A673 (cell line): ENCODE measurements around the gene AATF. TPM values are rescaled to one million over a fixed set of nuclear protein-coding genes. Genes with fewer than 3 reads are reported as not detected.

Experiments
- BruUV-seq: library from RNA; stranded (reverse); fragments of 400-500 nt; replicated peaks from 2 replicates; lab custom pipeline; 2021; lab: Mats Ljungman, UMichigan
- CTCF ChIA-PET: fragments of 300-600 bp; sonication (Branson Sonifier 250); formaldehyde crosslinking; loops from one replicate; lab custom pipeline; 2022; ENCODE audit warnings: antibody characterized with exemption; lab: Charles Lee
- POLR2A ChIA-PET: fragments of 300-600 bp; sonication (Branson Sonifier 250); formaldehyde crosslinking; loops from one replicate; lab custom pipeline; 2022; ENCODE audit warnings: antibody characterized with exemption; ENCODE audit not compliant: low non-redundant PET; lab: Charles Lee
- DNase-seq: peaks from one replicate; pipeline ENCODE4 v3.0.0-alpha.2; 2015; ENCODE audit warnings: low spot score
- H3K27ac ChIP-seq: fragments of 200-600 bp; sonication (generic); 2 replicates; pipeline ENCODE4 v1.5.1; 2016; ENCODE audit warnings: mixed run types, low read depth, mild to moderate bottlenecking, mixed read lengths, antibody characterized with exemption, low read length; ENCODE audit not compliant: poor library complexity, severe bottlenecking
- H3K27me3 ChIP-seq: fragments of 200-600 bp; sonication (generic); replicated peaks from 2 replicates; pipeline ENCODE4 v1.6.1; 2017; ENCODE audit warnings: mixed run types, low read depth, mild to moderate bottlenecking, mixed read lengths, antibody characterized with exemption, low read length; ENCODE audit not compliant: insufficient read depth, poor library complexity
- H3K36me3 ChIP-seq: fragments of 200-600 bp; sonication (generic); 2 replicates; pipeline ENCODE4 v1.6.1; 2016; ENCODE audit warnings: mixed run types, mild to moderate bottlenecking, mixed read lengths, antibody characterized with exemption, low read length; ENCODE audit not compliant: insufficient read depth, poor library complexity, severe bottlenecking
- H3K4me1 ChIP-seq: fragments of 200-600 bp; sonication (generic); 2 replicates; pipeline ENCODE4 v1.6.1; 2017; ENCODE audit warnings: mixed run types, mild to moderate bottlenecking, mixed read lengths, antibody characterized with exemption, low read length; ENCODE audit not compliant: insufficient read depth, poor library complexity, severe bottlenecking
- H3K4me3 ChIP-seq: fragments of 200-600 bp; sonication (generic); 2 replicates; pipeline ENCODE4 v1.5.1; 2016; ENCODE audit warnings: low read depth, mixed run types, mild to moderate bottlenecking, mixed read lengths, low read length; ENCODE audit not compliant: poor library complexity, severe bottlenecking
- H3K9me3 ChIP-seq: fragments of 200-600 bp; sonication (generic); 2 replicates; pipeline ENCODE4 v1.6.1; 2016; ENCODE audit warnings: mixed run types, low read depth, mild to moderate bottlenecking, mixed read lengths, antibody characterized with exemption, low read length; ENCODE audit not compliant: poor library complexity, severe bottlenecking
- CTCF ChIP-seq: fragments of 300-800, 200-600 bp; sonication (generic); conservative IDR thresholded peaks from 2 replicates; pipeline ENCODE4 v1.5.1; 2017; ENCODE audit warnings: low read depth, mild to moderate bottlenecking, antibody characterized with exemption, low read length, moderate library complexity, mixed read lengths
- EZH2 ChIP-seq: fragments of 200-600 bp; sonication (generic); IDR thresholded peaks from 2 replicates; pipeline ENCODE4 v1.6.1; 2017; ENCODE audit warnings: borderline replicate concordance, low read depth, mild to moderate bottlenecking, mixed read lengths, antibody characterized with exemption, low read length; ENCODE audit not compliant: poor library complexity, severe bottlenecking
- intact Hi-C: fragments of 100-400 bp; cut with micrococcal nuclease; formaldehyde crosslinking; loops from one replicate; pipeline ENCODE4 v1.10.0; 2022; ENCODE audit not compliant: unreplicated experiment
- total RNA-seq: library from RNA; stranded (reverse); gene quantifications from 2 replicates; pipeline ENCODE4 v1.2.3, GENCODE V29; 2021

AATF gene
- total RNA-seq, 1 experiment from 2014 or later, result 51.3 TPM

- DNase-seq, result no peak
- Histone ChIP-seq H3K9me3 (no peaks in the 10 kb centered on the region), H3K4me1 (peaks cover 11% of the 10 kb centered on the region), H3K27ac (no peak overlapping the region), H3K36me3 (no peaks in the 10 kb centered on the region), H3K27me3 (peaks cover 55% of the 10 kb centered on the region), H3K4me3 (no peak overlapping the region)
- TF ChIP-seq CTCF, result no peak
- POLR2A ChIA-PET, result interaction anchor here (0.5 kb wide), 1 partner anchor 429 kb away, joined by 5 read pairs; no protein-coding TSS in a partner anchor
- no TSS peak for BruUV-seq
- CTCF ChIA-PET, result no interaction called here
- intact Hi-C loops, result no loop called here
Measured at GRCh38 chr17:36929851-36930582, 18.7 kb upstream of the AATF start.

- ChIA-PET POLR2A (interaction anchor here (0.5 kb wide), 1 partner anchor 429 kb away, joined by 5 read pairs; no protein-coding TSS in a partner anchor), CTCF (no interaction called here)
- Histone ChIP-seq H3K4me1 (peaks cover 14% of the 10 kb centered on the region), H3K27me3 (peaks cover 60% of the 10 kb centered on the region), H3K4me3 (no peak overlapping the region), H3K27ac (no peak overlapping the region), H3K9me3 (no peaks in the 10 kb centered on the region), H3K36me3 (no peaks in the 10 kb centered on the region)
- no peak for TF ChIP-seq EZH2
- no peak for TF ChIP-seq CTCF
- intact Hi-C loops, result no loop called here
- no TSS peak for BruUV-seq
- no peak for DNase-seq
Measured at GRCh38 chr17:36930583-36930900, 18.2 kb upstream of the AATF start.

- peaks cover 16% of the 10 kb centered on the region for H3K4me1 ChIP-seq
Measured at GRCh38 chr17:36931096-36931696, 17.6 kb upstream of the AATF start.

More at GRCh38 chr17:36931096-36931696, 17.6 kb upstream of the AATF start:
- Histone ChIP-seq H3K36me3 (no peaks in the 10 kb centered on the region), H3K4me3 (no peak overlapping the region), H3K27ac (no peak overlapping the region), H3K27me3 (peaks cover 67% of the 10 kb centered on the region), H3K9me3 (no peaks in the 10 kb centered on the region)
- intact Hi-C loops, result no loop called here
- CTCF ChIA-PET, result no interaction called here
- BruUV-seq, result no TSS peak
- no peak for DNase-seq
- POLR2A ChIA-PET, result no interaction called here
- no peak for TF ChIP-seq CTCF
- no peak for TF ChIP-seq EZH2
